Islet precursor cell (in vitro differentiated cells): ENCODE data around the gene FBXO21.
"Not testable (repeated sequence)": the region's sequence is repeated elsewhere in the genome, so short reads cannot be mapped to it uniquely, and the experiment has no call there.

ENCODE experiments used
- DNase-seq: peaks from one replicate; pipeline ENCODE4 v3.0.0-alpha.2; 2018

The FBXO21 gene

DNA sequence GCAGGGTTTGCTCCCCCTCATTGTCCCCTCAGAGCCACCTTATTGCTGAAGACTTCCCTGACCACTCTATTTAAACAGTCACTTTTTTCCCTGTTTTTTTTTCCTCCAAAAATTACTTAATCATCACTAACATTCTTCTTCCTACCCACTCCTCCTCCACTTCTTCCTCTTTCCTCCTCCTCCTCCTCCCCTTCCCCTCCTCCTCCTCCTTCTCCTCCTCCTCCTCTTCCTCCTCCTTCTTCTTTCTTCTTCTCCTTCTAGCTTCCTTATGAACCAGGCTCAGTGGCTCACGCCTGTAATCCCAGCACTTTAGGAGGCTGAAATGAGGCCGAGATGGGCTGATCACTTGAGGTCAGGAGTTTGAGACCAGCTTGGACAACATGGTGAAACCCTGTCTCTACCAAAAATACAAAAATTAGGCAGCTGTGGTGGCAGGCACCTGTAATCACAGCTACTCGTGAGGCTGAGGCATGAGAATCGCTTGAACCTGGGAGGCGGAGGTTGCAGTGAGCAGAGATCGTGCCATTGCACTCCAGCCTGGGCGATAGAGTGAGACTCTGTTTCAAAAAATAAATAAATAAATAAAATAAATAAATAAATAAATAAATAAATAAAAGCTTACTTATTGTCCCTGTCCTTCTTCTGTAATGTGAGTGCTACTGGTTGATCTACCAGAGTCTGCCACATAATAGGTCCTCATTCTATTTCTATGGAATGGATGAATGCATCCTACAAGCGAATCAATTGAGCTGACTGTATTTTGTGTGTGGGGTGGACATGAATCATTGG, 9.9 kb upstream of the FBXO21 start:
- DNase-seq, result not testable (repeated sequence)

DNA sequence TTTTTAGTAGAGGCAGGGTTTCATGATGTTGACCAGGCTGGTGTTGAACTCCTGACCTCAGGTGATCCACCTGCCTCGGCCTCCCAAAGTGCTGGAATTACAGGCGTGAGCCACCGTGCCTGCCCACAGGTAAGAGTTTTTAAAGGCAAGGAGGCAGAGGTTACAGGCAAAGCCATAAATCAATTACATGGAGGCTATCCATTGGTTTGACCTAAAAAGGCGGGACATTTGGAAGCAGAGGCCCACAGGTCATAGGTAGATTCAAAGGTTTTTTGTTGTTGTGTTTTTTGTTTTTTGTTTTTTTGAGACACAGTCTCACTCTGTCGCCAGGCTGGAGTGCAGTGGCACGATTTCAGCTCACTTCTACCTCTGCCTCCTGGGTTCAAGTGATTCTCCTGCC, 6.1 kb upstream of the FBXO21 start:
- DNase-seq, result not testable (repeated sequence)

DNA sequence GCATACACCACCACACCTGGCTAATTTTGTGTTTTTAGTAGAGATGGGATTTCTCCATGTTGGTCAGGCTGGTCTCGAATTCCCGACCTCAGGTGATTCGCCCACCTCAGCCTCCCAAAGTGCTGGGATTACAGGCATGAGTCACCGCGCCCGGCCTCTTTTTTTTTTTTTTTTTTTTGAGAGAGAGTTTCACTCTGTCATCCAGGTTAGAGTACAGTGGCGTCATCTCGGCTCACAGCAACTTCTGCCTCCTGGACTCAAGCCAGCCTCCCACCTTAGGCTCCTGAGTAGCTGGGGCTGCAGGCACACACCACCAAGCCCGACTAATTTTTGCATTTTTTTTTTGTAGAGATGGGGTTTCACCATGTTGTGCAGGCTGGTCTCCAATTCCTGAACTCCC, 4.8 kb upstream of the FBXO21 start:
- DNase-seq, result peak; percentile 69

DNA sequence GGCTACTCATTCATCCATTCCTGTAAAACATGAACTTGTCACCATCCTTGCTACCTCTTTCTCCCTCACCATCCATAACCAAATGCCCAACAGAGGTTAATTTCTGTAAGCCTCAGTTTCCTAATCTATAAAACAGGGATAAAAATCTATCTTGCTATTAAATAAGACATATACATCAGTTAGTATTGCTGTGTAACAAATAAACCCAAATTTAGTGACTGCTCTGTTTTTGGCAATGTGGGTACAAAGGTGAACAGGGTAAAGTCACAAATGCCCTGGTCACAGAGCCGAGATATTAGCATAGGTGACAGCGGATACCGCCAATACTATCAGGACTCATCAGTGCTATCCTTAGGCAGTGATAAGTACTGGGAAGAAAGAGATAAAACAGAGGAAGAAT, 3.6 kb upstream of the FBXO21 start:
- DNase-seq, result no peak

DNA sequence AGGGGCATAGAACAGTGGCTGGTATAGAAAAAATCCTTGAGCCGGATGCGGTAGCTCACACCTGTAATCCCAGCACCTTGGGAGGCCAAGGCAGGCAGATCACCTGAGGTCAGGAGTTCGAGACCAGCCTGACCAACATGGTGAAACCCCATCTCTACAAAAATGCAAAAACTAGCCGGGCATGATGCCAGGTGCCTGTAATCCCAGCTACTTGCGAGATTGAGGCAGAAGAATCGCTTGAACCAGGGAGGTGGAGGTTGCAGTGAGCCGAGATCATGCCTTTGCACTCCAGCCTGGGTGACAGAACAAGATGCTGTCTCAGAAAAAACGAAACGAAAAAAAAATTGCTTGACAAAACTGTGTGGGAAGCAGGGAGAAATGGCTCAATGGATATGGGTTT, 2.3 kb upstream of the FBXO21 start:
- DNase-seq, result not testable (repeated sequence)

DNA sequence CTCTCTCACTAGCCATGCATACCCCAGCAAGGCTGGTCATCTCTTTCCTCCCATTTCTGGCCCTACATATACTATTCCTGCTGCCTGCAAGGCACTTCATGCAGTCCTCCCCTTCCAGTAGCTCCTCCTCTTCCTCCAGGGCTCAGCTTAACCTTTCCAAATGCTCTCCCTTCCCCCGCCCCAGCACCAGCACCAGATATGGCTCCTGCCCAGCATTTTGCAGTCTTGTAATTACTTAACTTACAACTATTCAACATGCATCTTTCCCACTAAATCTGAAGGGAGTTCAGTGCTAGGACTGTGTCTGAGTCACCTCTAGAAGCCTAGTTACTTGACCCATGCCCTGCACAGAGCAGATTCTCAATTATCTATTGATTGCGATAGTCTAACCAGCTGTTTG, 1.8 kb upstream of the FBXO21 start:
- DNase-seq, result peak; percentile 81

DNA sequence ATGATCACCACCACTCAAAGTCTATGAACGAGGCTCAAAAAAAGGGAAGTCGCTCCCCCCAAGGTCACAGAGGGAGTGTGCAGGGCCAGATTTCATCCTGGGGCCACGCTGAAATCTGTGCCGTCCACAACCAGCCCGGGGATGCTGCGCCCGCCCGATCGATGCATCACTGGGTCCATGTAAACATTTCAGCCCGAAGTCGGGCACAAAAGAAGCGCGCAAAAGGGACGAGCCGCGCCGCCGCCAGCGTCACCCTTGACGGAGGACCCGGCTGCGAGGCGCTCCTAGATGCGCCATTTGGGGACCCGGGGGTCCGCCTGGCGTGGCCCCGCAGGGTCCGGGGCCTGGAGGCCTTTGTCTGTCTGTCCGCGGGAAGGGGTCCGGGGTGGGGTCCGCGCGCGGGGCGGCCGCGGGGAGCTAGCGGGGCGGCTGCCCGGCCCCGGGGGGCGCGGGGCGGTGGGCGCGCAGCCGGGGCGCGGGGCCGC, 503 bp downstream of the FBXO21 start:
- DNase-seq, result peak; percentile 73

DNA sequence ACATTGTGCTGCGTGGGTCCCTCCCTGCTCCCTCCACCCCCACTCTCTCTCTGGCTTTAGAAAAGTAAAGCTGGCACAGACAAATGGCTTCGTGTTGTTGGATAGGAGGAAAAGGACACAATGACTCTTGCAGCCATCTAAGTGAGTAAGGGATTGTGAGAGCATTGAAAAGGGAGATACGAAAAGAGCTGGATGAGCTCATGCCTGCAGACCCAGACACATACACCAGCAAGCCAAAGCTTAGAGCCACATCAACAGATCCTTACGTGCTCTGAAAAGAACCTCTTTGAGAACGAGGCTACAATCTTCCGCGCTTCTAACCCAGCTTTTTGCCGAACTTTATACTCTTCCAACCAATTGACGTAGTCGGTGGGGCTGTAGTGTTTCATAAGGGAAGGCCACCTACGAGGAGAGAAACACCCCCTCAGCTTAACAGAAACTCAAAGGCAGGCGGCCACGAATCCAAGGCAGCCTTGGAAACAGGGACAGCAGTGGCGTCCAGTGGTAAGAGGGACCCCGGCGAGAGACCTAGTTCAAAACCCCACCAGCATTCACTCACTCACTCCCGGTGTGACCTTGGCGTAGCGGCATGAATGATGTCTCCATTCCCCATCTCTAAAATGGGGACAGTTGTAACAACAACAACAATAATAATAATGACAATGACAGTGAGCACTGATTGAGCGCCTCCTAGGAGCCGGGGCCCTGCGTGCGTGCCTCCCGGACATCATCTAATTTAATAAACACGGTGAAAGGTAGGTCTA, 1.1 kb downstream of the FBXO21 start:
- peak; percentile 70 for DNase-seq

DNA sequence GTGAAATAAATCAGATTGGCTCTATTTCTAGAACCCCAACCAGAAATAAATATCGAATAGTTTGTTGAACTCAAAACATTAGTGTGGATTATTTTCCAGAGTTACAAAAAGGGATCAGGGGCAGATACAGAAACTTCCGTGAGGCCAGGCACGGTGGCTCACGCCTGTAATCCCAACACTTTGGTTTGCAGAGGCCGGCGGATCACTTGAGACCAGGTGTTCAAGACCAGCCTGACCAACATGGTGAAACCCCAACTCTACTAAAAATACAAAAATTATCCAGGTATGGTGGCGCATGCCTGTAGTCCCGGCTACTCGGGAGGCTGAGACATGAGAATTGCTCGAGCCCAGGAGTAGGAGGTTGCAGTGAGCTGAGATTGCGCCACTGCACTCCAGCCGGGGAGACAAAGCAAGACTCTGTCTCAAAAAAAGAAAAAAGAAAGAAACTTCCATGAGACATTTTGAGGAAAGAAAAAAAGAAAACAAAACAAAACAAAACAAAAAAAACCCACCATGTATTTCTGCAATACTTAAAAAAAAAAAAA, 2.1 kb downstream of the FBXO21 start:
- no peak for DNase-seq

DNA sequence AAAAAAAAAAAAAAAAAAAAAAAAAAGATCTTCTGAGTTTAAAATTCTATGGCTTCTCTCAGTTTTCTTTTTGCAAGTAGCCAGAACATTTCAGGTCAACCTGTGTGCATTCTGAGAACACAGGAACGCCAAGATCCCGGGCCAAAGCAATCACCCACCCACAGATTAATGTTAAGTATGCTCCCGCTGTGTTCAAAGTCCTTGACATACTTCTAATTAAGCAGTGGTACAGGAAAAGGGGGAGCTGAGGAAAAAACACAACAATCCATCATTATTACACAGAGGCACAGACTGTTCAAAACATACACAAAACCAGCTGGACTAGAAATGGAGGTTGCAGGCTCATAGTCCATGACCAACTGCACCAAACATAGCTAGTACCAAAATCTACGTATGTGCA, 2.8 kb downstream of the FBXO21 start:
- no peak for DNase-seq

DNA sequence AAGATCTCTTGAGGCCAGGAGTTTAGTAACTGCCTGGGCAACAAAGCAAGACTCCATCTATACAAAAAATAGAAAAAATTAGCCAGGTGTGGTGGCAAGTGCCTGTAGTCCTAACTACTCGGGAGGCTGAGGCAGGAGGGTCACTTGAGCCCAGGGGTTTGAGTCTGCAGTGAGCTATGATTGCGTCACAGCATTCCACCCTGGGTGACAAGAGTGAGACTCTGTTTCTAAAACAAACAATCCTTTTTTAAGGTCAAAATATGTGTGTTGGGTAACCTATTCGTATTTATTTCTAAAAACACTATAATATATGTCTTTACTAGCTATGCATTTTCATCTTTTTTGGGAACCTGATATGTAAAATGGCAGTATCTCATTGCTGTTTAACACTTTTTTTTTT, 7.4 kb downstream of the FBXO21 start:
- no peak for DNase-seq

DNA sequence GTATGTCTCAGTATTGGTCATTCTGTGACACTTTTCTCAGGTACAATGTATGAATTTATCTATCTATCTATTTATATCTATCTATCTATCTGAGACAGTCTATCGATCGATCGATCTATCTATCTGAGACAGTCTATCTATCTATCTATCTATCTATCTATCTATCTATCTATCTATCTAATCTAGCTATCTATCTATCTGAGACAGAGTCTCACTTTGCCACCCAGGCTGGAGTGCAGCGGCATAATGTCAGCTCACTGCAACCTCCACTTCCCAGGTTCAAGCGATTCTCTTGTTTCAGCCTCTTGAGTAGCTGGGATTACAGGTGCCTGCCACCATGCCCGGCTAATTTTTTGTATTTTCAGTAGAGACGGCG, 8.8 kb downstream of the FBXO21 start:
- not testable (repeated sequence) for DNase-seq

DNA sequence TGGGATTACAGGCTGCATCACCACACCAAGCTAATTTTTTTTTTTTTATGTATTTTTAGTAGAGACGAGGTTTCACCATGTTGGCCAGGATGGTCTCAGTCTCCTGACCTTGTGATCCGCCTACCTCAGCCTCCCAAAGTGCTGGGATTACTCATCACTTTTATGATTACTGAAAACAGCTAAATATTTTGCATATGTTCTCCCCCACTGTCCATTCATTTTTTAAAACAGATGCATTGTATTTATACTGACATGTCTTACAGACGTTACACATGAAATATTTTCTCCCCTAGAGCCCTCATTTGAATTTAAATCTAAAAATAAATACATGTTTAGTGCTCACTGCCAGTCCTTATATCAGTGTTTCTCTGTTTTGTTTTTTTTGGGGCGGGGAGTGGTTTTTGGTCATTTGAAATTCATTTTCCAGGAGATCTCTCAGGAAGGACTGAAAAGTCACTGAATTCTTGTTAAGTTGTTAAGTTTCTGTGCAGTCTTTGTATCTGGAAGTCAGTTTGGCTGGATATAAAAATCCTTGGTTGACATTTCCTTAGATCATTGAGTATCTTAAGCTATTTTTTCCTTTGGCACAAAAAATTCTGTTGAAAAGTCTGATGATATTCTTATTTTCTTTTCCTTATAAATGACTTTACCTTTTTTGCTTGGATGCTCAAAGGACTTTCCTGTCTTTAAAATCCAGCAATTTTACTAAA, 9.4 kb downstream of the FBXO21 start:
- DNase-seq, result no peak

DNA sequence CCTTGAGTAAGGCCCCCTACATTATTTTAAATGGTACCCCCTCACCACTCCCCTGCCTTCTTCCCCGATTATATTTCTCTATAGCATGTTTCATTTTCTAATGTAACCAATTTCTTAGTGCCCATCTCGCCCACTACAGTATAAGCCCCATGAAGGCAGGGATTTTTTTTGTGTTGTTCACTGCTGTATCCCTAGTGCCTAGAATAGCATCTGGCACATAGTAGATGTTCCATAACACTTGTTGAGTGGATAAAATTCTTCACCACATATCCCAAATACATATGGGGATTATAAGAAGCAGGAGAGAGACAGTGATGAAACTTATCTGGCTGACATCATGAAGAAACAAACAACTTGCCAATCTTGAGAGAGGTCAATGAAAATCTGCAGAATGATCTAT, 11.5 kb downstream of the FBXO21 start:
- DNase-seq, result no peak

DNA sequence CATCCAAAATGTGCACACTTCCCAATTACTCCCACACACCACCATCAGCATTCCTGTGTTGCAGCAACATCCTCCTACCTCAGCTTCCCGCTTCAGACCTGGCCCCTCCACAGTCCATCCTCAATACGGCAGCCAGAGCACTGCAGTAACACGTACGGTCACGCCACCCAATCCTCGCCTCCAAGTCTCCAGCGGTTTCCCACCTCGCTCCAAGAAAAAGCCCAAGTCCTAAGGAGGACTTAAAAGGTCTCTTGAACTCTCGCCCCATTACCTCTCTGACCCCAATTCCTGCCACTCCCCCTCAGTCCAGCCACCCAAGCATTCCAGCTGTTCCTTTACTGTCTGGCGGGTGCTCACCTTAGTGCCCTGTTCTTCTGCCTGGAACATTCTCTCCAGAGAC, 12.0 kb downstream of the FBXO21 start:
- DNase-seq, result no peak

DNA sequence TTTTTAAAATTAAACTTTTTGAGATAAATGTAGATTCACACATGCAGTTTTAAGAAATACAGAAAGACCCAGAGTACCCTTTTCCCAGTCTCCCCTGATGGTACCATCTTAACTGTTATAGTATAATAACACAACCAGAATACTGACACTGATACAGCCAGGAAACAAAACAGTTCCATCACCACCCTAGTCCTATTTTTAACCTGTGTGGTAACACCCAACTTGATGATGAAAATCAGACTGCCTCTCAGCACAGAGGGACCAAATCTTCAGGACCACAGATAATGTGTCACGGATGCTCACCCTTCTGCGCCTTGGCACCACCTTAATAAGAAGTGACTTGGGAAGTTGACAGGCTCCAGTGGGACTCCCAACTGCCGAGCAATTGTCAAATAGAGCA, 18.1 kb downstream of the FBXO21 start:
- no peak for DNase-seq

DNA sequence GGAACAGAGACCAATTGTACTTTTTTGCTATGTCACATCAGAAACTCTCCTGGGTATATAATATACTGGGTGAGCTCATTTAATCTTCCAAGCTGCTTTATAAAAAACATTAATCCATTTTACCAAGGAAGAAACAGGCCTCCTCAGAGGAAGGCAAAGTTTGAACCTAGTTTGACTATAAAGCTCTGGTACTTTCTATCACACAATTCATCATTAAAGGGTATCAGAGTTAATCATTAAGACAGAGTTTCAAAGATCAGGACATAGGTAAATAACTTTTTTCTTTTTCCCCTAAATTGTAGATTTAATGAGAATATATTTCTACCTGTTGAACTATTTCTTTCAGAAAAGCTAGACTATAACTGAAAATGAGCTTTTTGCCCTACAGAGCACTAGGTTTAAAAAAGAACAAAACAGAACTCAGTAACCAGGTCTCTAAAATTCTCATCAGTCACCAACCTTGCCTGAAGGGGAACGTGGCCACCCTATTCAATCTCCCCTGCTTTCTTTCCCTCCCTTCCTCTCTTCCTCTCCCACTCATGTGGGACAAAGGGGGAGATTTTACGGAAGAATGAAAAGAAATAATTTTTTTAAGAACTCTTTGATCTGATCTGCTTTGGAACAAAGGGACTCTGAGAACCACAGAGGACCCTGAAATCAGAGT, 18.6 kb downstream of the FBXO21 start:
- DNase-seq, result no peak

DNA sequence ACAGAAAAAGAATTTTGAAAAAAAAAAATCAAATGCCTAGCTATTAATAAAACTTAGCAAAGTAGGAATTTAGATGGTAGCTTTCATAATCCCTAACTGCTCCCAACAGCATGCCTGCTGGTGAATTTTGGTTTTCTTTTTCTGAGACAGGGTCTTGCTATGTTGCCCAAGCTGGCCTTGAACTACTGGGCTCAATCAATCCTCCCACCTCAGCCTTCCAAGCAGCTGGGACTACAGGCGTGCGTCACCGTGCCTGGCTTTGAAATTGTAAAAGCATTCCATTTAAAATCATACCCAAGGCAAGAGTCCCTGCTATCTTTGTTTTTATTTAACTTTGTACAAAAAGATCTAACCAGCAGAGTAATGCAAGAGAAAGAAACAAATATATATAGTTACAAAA, 20.7 kb downstream of the FBXO21 start:
- no peak for DNase-seq

DNA sequence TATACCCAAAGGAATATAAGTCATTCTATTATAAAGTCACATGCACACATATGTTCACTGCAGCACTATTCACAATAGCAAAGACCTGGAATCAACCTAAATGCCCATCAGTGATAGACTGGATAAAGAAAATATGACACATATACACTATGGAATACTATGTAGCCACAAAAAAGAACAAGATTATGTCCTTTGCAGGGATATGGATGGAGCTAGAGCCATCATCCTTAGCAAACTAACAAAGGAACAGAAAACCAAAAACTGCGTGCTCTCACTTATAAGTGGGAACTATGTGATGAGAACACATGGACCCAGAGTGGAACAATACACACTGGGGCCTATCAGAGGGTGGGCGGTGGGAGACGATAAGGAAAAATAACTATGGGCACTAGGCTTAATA, 21.3 kb downstream of the FBXO21 start:
- DNase-seq, result no peak

DNA sequence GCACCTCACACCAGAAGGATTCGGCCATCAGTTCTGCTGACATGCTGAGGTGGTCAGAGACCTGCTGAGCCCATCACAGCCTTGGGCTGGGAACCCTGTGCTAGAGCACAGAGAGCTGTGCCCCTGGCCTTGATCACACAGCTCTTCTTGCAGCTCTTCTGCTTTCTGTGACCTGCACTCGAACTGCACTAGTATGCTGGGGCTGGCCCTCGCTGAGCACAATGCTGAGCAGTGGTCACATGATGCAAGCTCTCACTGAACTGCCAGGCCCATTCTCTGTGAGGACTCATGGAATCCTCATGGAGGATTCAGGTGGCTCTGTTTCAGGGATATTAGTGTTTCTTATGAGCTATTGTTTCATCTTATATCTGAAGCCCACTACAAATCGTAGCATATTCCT, 22.5 kb downstream of the FBXO21 start:
- DNase-seq, result no peak

DNA sequence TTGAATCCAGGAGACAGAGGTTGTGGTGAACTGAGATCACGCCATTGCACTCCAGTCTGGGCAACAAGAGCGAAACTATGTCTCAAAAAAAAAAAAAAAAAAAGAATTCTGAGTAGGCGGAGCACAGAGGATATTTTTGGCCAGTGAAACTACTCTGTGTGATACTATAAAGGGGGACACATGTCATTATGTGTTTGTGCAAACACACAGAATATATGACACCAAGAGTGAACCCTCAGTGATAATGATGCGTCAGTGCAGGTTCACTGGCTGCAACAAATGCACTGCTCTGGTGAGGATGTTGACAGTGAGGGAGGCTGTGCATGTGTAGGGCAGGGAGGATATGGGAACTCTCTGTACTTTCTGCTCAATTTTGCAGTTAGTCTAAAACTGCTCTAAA, 24.2 kb downstream of the FBXO21 start:
- DNase-seq, result no peak

DNA sequence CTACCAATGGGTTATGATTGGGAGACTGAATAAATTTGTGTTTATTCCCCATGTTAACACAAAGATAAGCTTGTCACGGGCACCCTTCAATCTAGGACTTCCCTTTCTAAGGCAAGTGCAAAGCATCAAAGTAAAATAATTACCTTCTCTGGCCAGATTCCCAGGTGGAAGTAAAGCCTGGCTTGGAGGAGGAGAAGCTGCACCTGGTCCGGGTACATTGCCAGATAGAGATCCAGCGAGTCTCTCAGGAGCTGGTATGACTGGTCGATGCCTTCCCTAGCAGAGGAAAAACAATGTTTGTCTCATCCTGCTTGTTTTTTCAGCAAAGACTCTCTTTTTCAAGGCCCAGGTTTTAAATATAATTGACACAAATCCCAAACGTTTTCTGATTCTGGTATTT, 24.9 kb downstream of the FBXO21 start:
- no peak for DNase-seq

DNA sequence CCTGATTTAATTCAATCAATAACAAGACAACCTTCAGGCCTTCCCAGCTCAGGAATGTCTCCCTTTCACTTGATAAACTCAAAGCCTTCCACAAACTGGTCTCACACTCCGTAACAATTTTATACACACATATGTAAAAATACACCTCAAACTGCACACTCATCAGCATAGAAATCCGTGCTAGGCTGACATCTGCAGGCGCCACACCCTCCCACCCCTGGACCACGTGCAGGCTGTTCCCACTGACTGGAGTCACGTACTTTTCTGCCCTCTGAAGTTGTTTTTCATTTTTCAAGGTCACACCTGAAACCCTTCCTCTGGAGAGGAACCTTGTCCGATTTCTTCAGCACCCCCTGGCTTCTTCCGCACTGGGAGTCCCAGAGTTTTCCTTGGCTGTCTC, 27.6 kb downstream of the FBXO21 start:
- DNase-seq, result no peak
